GM12875 (cell line): ENCODE results near the gene NIPAL4.
A peak's percentile ranks its signal among the peaks of the same experiment; 100 is the strongest.

Source experiments
- H3K4me3 ChIP-seq: one replicate; pipeline ENCODE4 v1.5.1; 2011; ENCODE audit warnings: low read depth, low read length, control low read depth
- CTCF ChIP-seq: IDR thresholded peaks from 2 replicates; pipeline ENCODE4 v1.5.1; 2011; ENCODE audit warnings: low read depth, mild to moderate bottlenecking, control low read depth, inconsistent platforms, low read length, moderate library complexity, borderline replicate concordance; ENCODE audit not compliant: insufficient read depth

Gene NIPAL4

GRCh38 chr5:157471709-157472108, 11.7 kb downstream of the NIPAL4 start:
- no peak overlapping the region for H3K4me3 ChIP-seq
- peak; percentile 60; the same call in 1 of the 2 replicates for TF ChIP-seq CTCF

DNA sequence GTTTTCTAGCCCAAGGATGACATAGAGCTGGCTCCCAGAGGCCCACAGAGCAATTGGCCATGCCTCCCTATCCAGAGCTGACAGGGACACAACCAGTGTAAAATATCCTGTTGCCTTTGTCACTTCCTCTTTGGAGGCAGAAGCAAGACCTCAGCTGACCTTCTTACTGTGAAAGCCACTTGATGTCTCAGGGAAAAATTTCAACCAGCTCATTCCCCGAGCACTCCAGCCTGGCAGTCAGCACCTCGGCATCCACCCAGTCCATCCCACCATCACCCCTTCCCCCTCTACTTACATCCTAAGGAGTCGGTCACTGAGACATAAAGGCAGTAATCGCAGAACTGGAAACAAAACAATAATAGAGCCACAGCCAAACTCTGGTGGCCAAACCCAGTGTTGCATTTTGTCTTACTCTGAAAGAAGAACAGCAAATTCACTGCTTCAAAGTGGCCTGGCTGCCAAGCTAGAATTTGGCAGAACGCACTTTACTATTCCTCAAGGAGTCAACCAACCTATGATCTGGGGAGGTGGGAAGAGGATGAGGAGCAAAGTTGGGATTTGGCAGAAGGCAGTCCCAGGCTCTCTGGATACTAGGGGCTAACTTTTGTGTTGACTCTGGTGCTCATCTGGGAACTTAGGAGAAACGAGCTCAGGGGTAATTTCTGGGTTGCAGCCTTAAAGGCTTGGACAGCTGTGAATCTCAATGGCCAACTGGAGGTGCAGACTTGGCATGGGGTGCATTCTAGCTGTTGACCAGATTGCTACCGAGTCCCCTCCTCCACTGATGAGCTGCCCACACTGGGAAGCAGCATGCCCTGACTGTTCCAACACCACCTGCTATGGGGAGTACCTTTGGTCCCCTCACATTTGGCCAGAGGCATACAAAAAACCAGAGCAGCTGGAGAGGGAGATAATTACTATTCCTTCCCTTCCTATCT, 13.6 kb downstream of the NIPAL4 start:
- H3K4me3 ChIP-seq, result no peak overlapping the region
- TF ChIP-seq CTCF, result no peak

GRCh38 chr5:157475432-157475831, 15.4 kb downstream of the NIPAL4 start:
- H3K4me3 ChIP-seq, result no peak overlapping the region
- TF ChIP-seq CTCF, result no peak

- TF ChIP-seq CTCF, result peak; percentile 65
These were observed 16.8 kb downstream of the NIPAL4 start for GRCh38 chr5:157476702-157477408.

GRCh38 chr5:157477814-157478494, 17.9 kb downstream of the NIPAL4 start:
- TF ChIP-seq CTCF, result no peak
- no peak overlapping the region for H3K4me3 ChIP-seq

More at GRCh38 chr5:157476702-157477408, 16.8 kb downstream of the NIPAL4 start:
- no peak overlapping the region for H3K4me3 ChIP-seq

- H3K4me3 ChIP-seq, result no peak overlapping the region
- TF ChIP-seq CTCF, result no peak
These were observed 18.7 kb downstream of the NIPAL4 start for GRCh38 chr5:157478726-157479125.
